Body of pancreas (tissue), 4 donors: ENCODE measurements around the gene GALP. TPM values are rescaled to one million over a fixed set of nuclear protein-coding genes. Genes with fewer than 3 reads are reported as not detected.
A peak's percentile ranks its signal among the peaks of the same experiment; 100 is the strongest.
"Not testable (repeated sequence)": the region's sequence is repeated elsewhere in the genome, so short reads cannot be mapped to it uniquely, and the experiment has no call there.

Experiments
- ATAC-seq: fragments of 150-250 bp; one replicate; pipeline ENCODE4 v1.9.1; 2016
- DNase-seq, 4 donors: peaks; one replicate each; pipeline ENCODE4 v3.0.0-alpha.2; 2019
- H3K27ac ChIP-seq, 4 donors: fragments of 200-600 bp; sonication (generic); 1 replicate in 3 of 4; 2 replicates in 1 of 4; pipeline versions ENCODE4 v1.5.1 to v1.6.1; 2016 to 2019; ENCODE audit warnings: mild to moderate bottlenecking in 1 of 4, mixed read lengths in 1 of 4, moderate library complexity in 1 of 4
- H3K27me3 ChIP-seq, 2 donors: fragments of 200-600 bp; sonication (generic); one replicate each; pipeline ENCODE4 v1.6.0; 2016; ENCODE audit warnings: mild to moderate bottlenecking in 1 of 2
- H3K36me3 ChIP-seq, 2 donors: fragments of 200-600 bp; sonication (generic); replicated peaks in 1 of 2; 2 replicates each; pipeline ENCODE4 v1.5.1; 2016; ENCODE audit warnings: low read depth in 2 of 2; ENCODE audit not compliant: insufficient read depth in 1 of 2
- H3K4me1 ChIP-seq: fragments of 200-600 bp; sonication (generic); one replicate; pipeline ENCODE4 v1.6.0; 2016
- H3K4me3 ChIP-seq, 2 donors: fragments of 200-600 bp; sonication (generic); 1 replicate in 1 of 2; 2 replicates in 1 of 2; pipeline ENCODE4 v1.5.1; 2016 to 2019
- H3K9me3 ChIP-seq, 3 donors: fragments of 200-600 bp; sonication (generic); 1 replicate in 2 of 3; 2 replicates in 1 of 3; pipeline ENCODE4 v1.5.1; 2016
- CTCF ChIP-seq, 7 experiments: fragments of 450-650 bp in 4 of 7; fragments of 200-600 bp in 3 of 7; sonication (generic) in 3 of 7; IDR thresholded peaks; one replicate each; pipeline ENCODE4 v1.5.1; 2016 to 2019; ENCODE audit warnings: antibody characterized with exemption in 7 of 7
- POLR2A ChIP-seq, 3 donors: fragments of 450-650 bp; IDR thresholded peaks; one replicate each; pipeline ENCODE4 v1.6.1; 2016; ENCODE audit warnings: antibody characterized with exemption in 3 of 3, mild to moderate bottlenecking in 2 of 3
- WGBS, 2 donors: methylation state at CpG; one replicate each; pipeline ENCODE4 v1.1.5; 2017; 5-methylcytosine and 5-hydroxymethylcytosine counted together
- intact Hi-C: fragments of 100-400 bp; cut with DNase I; formaldehyde crosslinking; loops from one replicate; pipeline ENCODE4 v1.15.1; 2023
- total RNA-seq, 2 donors: library from RNA; depleted of rRNA; stranded (reverse); fragments of >200 nt; gene quantifications; one replicate each; pipeline ENCODE4 v1.1.0, GENCODE V29; 2016

GALP gene
- total RNA-seq: not detected

- H3K27me3 ChIP-seq: not testable (repeated sequence)
These were observed at the start of gene GALP for GRCh38 chr19:56175861-56176307. Gene GALP (plus strand): TSS chr19:56176008. CDS start chr19:56177109, 1,101 bp downstream.

DNA sequence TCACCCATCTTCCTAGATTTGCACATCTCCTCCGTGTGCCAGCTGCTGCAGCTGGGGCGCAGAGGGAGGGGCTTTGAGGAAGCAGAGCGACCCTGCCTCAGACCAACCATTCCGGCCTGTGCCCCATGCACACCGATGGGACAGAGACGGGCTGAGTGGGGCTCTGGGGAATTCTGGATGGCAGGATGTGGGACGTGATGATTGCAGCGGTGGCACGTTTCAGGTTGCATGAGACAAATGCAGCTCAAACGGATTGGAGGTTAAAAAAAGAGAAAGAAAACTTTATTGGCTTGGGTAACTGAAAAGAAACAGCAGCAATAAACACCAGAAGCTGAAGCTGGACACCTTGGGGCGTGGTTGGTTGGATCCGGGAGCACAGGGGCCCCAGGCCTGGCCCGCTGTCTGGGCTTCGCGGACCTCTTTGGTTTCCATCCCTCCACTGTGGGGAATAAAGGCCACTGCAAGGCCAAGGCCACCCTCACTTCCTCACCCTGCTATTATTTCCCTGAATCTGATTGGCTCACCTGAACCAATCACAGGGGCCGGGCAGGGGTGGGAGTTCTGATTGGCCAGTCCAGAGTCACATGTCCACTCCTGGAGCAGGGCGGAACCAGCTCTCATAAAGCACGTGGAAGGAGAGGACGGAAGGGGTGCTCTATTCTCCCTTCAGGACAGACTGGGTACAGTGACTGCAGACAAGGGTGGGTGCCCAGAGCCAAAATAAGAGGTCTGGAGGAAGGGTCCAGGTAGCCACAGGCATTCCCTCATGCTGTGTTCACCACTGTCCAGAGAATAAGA, 48.6 kb upstream of the GALP start:
- H3K9me3 ChIP-seq: no peaks in the 10 kb centered on the region
- H3K4me1 ChIP-seq: peaks cover 19% of the 10 kb centered on the region
- H3K4me3 ChIP-seq: no peak overlapping the region
- no peaks in the 10 kb centered on the region for H3K36me3 ChIP-seq
- WGBS, 2 donors: 87 to 92% methylated on average over 15 to 19 of the region's 19 CpGs
- ATAC-seq (no peak), DNase-seq (no peak)
- H3K27me3 ChIP-seq: no peaks in the 10 kb centered on the region
- intact Hi-C loops: no loop called here
- H3K27ac ChIP-seq: peak overlapping the region in 1 of 4 donors; percentile 56
- TF ChIP-seq POLR2A (IDR thresholded peaks at IDR 0.05): no peak
- TF ChIP-seq CTCF (IDR thresholded peaks at IDR 0.05): no peak

More at GRCh38 chr19:56175861-56176307, at the start of gene GALP:
- H3K9me3 ChIP-seq, H3K27ac ChIP-seq, H3K36me3 ChIP-seq, ATAC-seq, intact Hi-C loops, H3K4me1 ChIP-seq, DNase-seq, H3K4me3 ChIP-seq: not testable (repeated sequence)
- 18 to 49% methylated on average over 7 to 14 of the region's 15 CpGs for WGBS, 2 donors

DNA sequence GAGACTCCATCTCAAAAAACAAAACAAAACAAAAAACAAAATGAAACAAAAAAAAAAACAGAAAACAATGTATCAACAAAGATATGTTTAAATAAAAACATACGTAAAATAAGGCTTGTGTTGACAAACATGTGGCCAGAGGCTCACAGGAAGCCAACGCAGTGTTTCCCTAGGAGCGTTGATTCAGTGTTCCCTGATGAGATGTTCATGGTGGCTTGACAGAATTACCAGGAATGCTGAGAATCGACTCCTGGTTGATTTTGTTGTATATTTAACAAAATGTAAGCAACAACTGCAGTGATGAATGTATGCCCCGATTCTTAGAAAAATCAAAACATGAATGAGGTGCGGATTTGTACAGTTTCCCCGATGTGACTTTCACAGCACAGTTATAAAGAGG, 45.8 kb upstream of the GALP start:
- intact Hi-C loops: no loop called here
- peaks cover 28% of the 10 kb centered on the region for H3K4me1 ChIP-seq
- TF ChIP-seq CTCF (IDR thresholded peaks at IDR 0.05) (no peak), POLR2A (IDR thresholded peaks at IDR 0.05) (no peak)
- H3K27me3 ChIP-seq: no peaks in the 10 kb centered on the region
- no peak overlapping the region for H3K27ac ChIP-seq
- H3K36me3 ChIP-seq: no peaks in the 10 kb centered on the region
- 79 to 80% methylated on average over 7 of the region's 7 CpGs for WGBS, 2 donors
- DNase-seq (no peak), ATAC-seq (no peak)
- H3K4me3 ChIP-seq: no peak overlapping the region
- no peaks in the 10 kb centered on the region for H3K9me3 ChIP-seq

DNA sequence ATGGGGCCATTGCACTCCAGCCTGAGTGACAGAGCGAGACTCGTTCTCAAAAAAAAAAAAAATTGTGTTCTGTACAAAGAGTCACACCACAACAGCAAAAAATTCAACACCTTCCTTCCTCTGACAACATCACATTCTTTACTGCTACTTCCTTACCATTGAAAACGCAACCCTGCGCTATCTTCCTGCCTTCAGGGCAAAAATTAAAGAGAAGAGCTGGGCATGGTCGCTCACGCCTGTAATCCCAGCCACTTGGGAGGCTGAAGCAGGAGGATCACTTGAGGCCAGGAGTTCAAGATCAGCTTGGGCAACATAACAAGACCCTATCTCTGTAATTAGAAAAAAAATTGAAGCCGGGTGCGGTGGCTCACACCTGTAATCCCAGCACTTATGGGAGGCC, 44.2 kb upstream of the GALP start:
- no peaks in the 10 kb centered on the region for H3K36me3 ChIP-seq
- H3K9me3 ChIP-seq: no peaks in the 10 kb centered on the region
- intact Hi-C loops: no loop called here
- no peaks in the 10 kb centered on the region for H3K27me3 ChIP-seq
- ATAC-seq (no peak), DNase-seq (no peak)
- H3K4me3 ChIP-seq: no peak overlapping the region
- H3K4me1 ChIP-seq: peaks cover 30% of the 10 kb centered on the region
- no peak for TF ChIP-seq POLR2A (IDR thresholded peaks at IDR 0.05)
- 80 to 91% methylated on average over 8 of the region's 8 CpGs for WGBS, 2 donors
- no peak overlapping the region for H3K27ac ChIP-seq

DNA sequence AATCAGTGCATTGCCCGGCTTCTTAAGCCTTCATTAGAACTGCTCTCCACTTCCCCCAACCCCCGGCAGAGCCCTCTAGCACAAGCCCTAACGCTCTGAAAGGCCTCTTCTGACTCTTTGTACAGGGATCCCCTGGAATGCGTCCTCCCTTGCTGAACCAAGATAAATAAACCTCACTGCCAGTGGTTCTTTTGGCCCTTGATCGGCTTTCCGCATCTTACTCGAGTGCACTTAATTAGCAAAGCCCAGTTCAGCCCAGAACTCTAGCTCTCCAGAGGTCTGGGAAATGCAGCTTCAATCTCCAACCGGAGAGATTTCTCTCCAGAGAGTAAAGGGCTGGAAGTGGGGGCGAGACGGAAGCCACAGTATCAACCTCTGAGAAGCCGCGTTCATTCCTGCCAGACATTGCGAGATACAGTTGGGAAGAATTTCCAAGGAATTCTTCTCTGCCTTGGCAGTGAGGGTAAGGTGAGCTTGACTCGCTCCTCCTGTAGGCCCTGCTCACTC, 43.4 kb upstream of the GALP start:
- TF ChIP-seq CTCF (IDR thresholded peaks at IDR 0.05) (no peak), POLR2A (IDR thresholded peaks at IDR 0.05) (no peak)
- ATAC-seq (no peak), DNase-seq (no peak)
- H3K27me3 ChIP-seq: no peaks in the 10 kb centered on the region
- intact Hi-C loops: no loop called here
- no peak overlapping the region for H3K4me3 ChIP-seq
- H3K4me1 ChIP-seq: peaks cover 34% of the 10 kb centered on the region
- no peaks in the 10 kb centered on the region for H3K36me3 ChIP-seq
- no peaks in the 10 kb centered on the region for H3K9me3 ChIP-seq
- 67 to 78% methylated on average over 10 to 14 of the region's 14 CpGs for WGBS, 2 donors
- H3K27ac ChIP-seq: peak overlapping the region in 2 of 4 donors; percentile 17 to 24
